Stimulated activated CD4-positive, alpha-beta T cell treated with anti-CD3 and anti-CD28 coated beads, Interleukin-2, amount 100 ng/mL, for 24 hours (primary cell): ENCODE data around the gene CUL2.
"Not testable (repeated sequence)": the region's sequence is repeated elsewhere in the genome, so short reads cannot be mapped to it uniquely, and the experiment has no call there.

Source experiments
- DNase-seq, 2 donors: peaks; one replicate each; pipeline ENCODE4 v3.0.0-alpha.2; 2020

Gene CUL2

GRCh38 chr10:35015843-35016408 is 74.2 kb downstream of the CUL2 start:
- no peak for DNase-seq

- DNase-seq, result no peak
These were observed 77.4 kb downstream of the CUL2 start for GRCh38 chr10:35012781-35013180.

GRCh38 chr10:35011771-35012191 is 78.4 kb downstream of the CUL2 start:
- no peak for DNase-seq

GRCh38 chr10:35007858-35008301 is 82.3 kb downstream of the CUL2 start:
- no peak for DNase-seq

GRCh38 chr10:35006836-35007235 is 83.3 kb downstream of the CUL2 start:
- no peak for DNase-seq

- DNase-seq, result no peak
These were observed 84.3 kb downstream of the CUL2 start for GRCh38 chr10:35005868-35006267.

- DNase-seq, result no peak
These were observed 85.5 kb downstream of the CUL2 start for GRCh38 chr10:35004651-35005050.

GRCh38 chr10:35003906-35004305 is 86.2 kb downstream of the CUL2 start:
- DNase-seq, result no peak

- DNase-seq, result no peak
These were observed 89.2 kb downstream of the CUL2 start for GRCh38 chr10:35000936-35001335.

GRCh38 chr10:34999532-34999931 is 90.6 kb downstream of the CUL2 start:
- DNase-seq, result no peak

- no peak for DNase-seq
These were observed 91.2 kb downstream of the CUL2 start for GRCh38 chr10:34998940-34999339.

GRCh38 chr10:34996843-34997242 is 93.3 kb downstream of the CUL2 start:
- no peak for DNase-seq

- DNase-seq, result no peak
These were observed 94.2 kb downstream of the CUL2 start for GRCh38 chr10:34995925-34996324.

- DNase-seq, result peak; percentile 43 to 48
These were observed 95.5 kb downstream of the CUL2 start for GRCh38 chr10:34994565-34995142.

- no peak for DNase-seq
These were observed 96.4 kb downstream of the CUL2 start for GRCh38 chr10:34993782-34994181.

GRCh38 chr10:34991117-34991516 is 99.0 kb downstream of the CUL2 start:
- not testable (repeated sequence) for DNase-seq

- DNase-seq, result no peak
These were observed 101.6 kb downstream of the CUL2 start for GRCh38 chr10:34988397-34989067.

- DNase-seq, result no peak
These were observed 104.3 kb downstream of the CUL2 start for GRCh38 chr10:34985823-34986222.

GRCh38 chr10:34985146-34985545 is 105.0 kb downstream of the CUL2 start:
- DNase-seq, result no peak

GRCh38 chr10:34981844-34982243 is 108.3 kb downstream of the CUL2 start:
- DNase-seq, result no peak

- DNase-seq, result no peak
These were observed 110.2 kb downstream of the CUL2 start for GRCh38 chr10:34979938-34980337.

GRCh38 chr10:34978080-34978479 is 112.1 kb downstream of the CUL2 start:
- DNase-seq, result no peak

GRCh38 chr10:34976380-34976910 is 113.7 kb downstream of the CUL2 start:
- DNase-seq, result not testable (repeated sequence)
